Pancreas (tissue), 10 donors: Measurements from ENCODE around the gene PCYOX1L. TPM values are rescaled to one million over a fixed set of nuclear protein-coding genes. Genes with fewer than 3 reads are reported as not detected.

ENCODE experiments used
- ATAC-seq, 4 donors: fragments of 200-7000 bp; cut with Tn5 transposase; one replicate each; pipeline versions ENCODE4 v1.8.0 to v1.9.1; 2020; ENCODE audit warnings: mild to moderate bottlenecking in 4 of 4, moderate library complexity in 4 of 4
- DNase-seq, 6 donors: peaks; one replicate each; pipeline ENCODE4 v3.0.0-alpha.2; 2020
- FAIRE-seq: peaks from 2 replicates; lab custom pipeline; 2012; peaks lifted over from hg19 to GRCh38; lab: Jason Lieb, UNC
- H3K27ac ChIP-seq, 4 donors: fragments of 200-600 bp; sonication (generic); 1 replicate in 3 of 4; 2 replicates in 1 of 4; pipeline versions ENCODE4 v1.5.0 to v1.8.0; 2020
- H3K27me3 ChIP-seq, 4 donors: fragments of 200-600 bp; one replicate each; pipeline ENCODE4 v1.8.0; 2021
- H3K36me3 ChIP-seq, 3 donors: fragments of 200-600 bp; sonication (generic) in 1 of 3; one replicate each; pipeline versions ENCODE4 v1.5.0 to v1.8.0; 2020 to 2021
- H3K4me1 ChIP-seq, 3 donors: fragments of 200-600 bp; one replicate each; pipeline ENCODE4 v1.8.0; 2021
- H3K4me3 ChIP-seq, 4 donors: fragments of 200-600 bp; sonication (generic) in 2 of 4; one replicate each; pipeline versions ENCODE4 v1.5.0 to v1.8.0; 2020 to 2021
- H3K9me3 ChIP-seq, 4 donors: fragments of 200-600 bp; one replicate each; pipeline ENCODE4 v1.8.0; 2021
- CTCF ChIP-seq, 4 donors: fragments of 200-600 bp; sonication (generic) in 3 of 4; IDR thresholded peaks; one replicate each; pipeline versions ENCODE4 v1.5.0 to v1.8.0; 2021; ENCODE audit warnings: antibody characterized with exemption in 4 of 4
- WGBS, 2 donors: extraction: QIAGEN DNeasy Blood & Tissue Kit; methylation state at CpG; one replicate each; pipeline ENCODE4 v1.1.7; 2013; 5-methylcytosine and 5-hydroxymethylcytosine counted together
- intact Hi-C, 3 donors: fragments of 100-400 bp; cut with DNase I; formaldehyde crosslinking; loops; one replicate each; pipeline versions ENCODE4 v1.11.1 to v1.14.2; 2022
- polyA plus RNA-seq, 2 donors: library from polyadenylated mRNA; stranded (reverse); fragments of 200-250 nt; gene quantifications; one replicate each; pipeline ENCODE4 v1.2.3, GENCODE V29; 2013
- total RNA-seq, 6 donors: library from RNA; stranded (reverse); fragmentation: NEBNext Ultra II Directional in 4 of 6; extraction: Animal tissue kit (Norgen Biotek cat#: 25700) in 4 of 6; gene quantifications; one replicate each; pipeline versions ENCODE4 v1.2.1 to v1.2.4, GENCODE V29; 2021 to 2023
- donor health status: healthy with polysubstance abuse.
- donor health status: DM: no; HTN: no; CAD: no; lungs with moderate emphysema.
- donor health status: DM: no; HTN: no; CAD: no.
- donor health status: control.
- donor health status: control.
- donor health status: Bipolar disorder and iron deficiency.
- donor health status: DM: yes; HTN: yes; CAD: no.
- donor health status: DM: no; HTN: no; CAD: no.
- donor health status: DM: no; HTN: no; CAD: no.
- donor health status: DM: yes; HTN: yes; CAD: no.

Gene PCYOX1L
- total and polyA plus RNA-seq, 8 donors: 2.1 to 11.5 (median 3.8) TPM

- 69 to 77% methylated on average over 16 of the region's 16 CpGs for WGBS, 2 donors
- intact Hi-C loops: loop anchor here in 2 of 3 donors (5.0 kb wide), 2 partner anchors 47 to 182 kb away; no protein-coding TSS in a partner anchor
- Histone ChIP-seq H3K4me3 (no peak overlapping the region), H3K4me1 (no peaks in the 10 kb centered on the region), H3K9me3 (no peaks in the 10 kb centered on the region), H3K27ac (no peak overlapping the region), H3K27me3 (no peaks in the 10 kb centered on the region), H3K36me3 (no peaks in the 10 kb centered on the region)
- DNase-seq (no peak), FAIRE-seq (no peak), ATAC-seq (no peak)
- TF ChIP-seq CTCF (IDR thresholded peaks at IDR 0.05): no peak
Measured at GRCh38 chr5:149380466-149381121, 22.7 kb downstream of the PCYOX1L start.

GRCh38 chr5:149381261-149381985 is 23.6 kb downstream of the PCYOX1L start:
- no peaks in the 10 kb centered on the region for H3K36me3 ChIP-seq
- FAIRE-seq (no peak), DNase-seq (no peak), ATAC-seq (peak in 2 of 4 donors; percentile 15 to 18)
- H3K4me1 ChIP-seq: no peaks in the 10 kb centered on the region
- intact Hi-C loops: loop anchor here in 2 of 3 donors (5.0 kb wide), 2 partner anchors 46 to 181 kb away; no protein-coding TSS in a partner anchor
- H3K27me3 ChIP-seq: no peaks in the 10 kb centered on the region
- no peak for TF ChIP-seq CTCF (IDR thresholded peaks at IDR 0.05)
- no peak overlapping the region for H3K4me3 ChIP-seq
- H3K27ac ChIP-seq: no peak overlapping the region
- 54 to 56% methylated on average over 8 of the region's 8 CpGs for WGBS, 2 donors
- no peaks in the 10 kb centered on the region for H3K9me3 ChIP-seq

DNA sequence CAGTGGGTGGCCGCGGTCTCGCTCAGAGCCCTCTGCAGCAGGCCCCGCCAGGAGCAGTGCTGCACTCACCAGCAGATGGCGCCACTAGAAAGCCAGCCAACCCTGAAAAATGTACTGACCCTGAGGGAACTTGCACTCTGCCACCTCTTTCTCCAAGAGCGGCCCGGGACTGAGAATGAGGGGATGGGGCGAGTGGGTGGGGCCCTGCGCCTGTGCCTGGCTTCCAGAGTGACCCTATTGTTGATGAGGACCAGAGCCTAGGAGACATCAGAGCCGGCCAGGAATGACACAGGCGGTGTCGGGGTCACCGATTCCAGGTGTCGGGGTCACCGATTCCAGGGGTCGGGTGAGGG is 24.1 kb downstream of the PCYOX1L start:
- TF ChIP-seq CTCF (IDR thresholded peaks at IDR 0.05): peak; percentile 82 to 90 (median 87)
- DNase-seq (peak; percentile 46 to 89 (median 74)), ATAC-seq (peak; percentile 81 to 94 (median 91)), FAIRE-seq (no peak)
- Histone ChIP-seq H3K27ac (no peak overlapping the region), H3K4me3 (no peak overlapping the region), H3K4me1 (no peaks in the 10 kb centered on the region), H3K27me3 (no peaks in the 10 kb centered on the region), H3K36me3 (no peaks in the 10 kb centered on the region), H3K9me3 (no peaks in the 10 kb centered on the region)
- WGBS, 2 donors: 33 to 36% methylated on average over 16 of the region's 16 CpGs
- intact Hi-C loops: loop anchor here in 2 of 3 donors (5.0 kb wide), 2 partner anchors 45 to 180 kb away; no protein-coding TSS in a partner anchor

DNA sequence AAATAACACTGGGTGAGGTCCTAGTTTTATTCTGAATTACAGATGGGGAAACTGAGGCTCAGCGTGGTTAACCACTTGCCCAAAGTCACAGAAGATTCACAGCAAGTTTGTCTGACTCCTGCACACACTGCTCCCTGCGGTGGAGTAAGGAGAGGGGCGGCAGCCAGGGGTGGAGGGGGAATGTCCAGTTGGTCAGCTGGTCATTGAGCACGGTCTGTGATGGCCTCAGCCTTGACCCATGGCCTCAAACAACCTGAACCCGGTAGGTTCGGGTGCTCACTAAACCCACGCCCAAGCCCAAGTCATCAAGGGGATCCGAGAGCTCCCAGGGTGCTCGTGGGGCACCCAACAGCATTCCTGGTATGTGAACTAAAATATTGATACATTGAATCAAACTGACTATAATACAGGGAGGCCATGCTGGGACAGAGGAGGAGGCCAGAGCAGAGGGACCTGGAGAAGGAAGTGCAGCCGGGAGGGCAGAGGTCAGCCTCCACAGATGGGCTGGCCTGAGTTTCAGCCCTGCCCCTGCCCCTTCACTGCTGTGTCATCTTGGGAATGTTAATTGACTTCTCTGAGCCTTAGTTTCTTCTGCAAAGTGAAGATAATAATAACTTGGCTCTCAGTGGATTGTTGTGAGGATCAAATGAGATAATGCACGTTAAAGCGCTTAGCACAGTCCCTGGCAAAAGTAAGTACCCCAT is 24.8 kb downstream of the PCYOX1L start:
- no peaks in the 10 kb centered on the region for H3K36me3 ChIP-seq
- H3K9me3 ChIP-seq: no peaks in the 10 kb centered on the region
- no peak overlapping the region for H3K27ac ChIP-seq
- FAIRE-seq (no peak), DNase-seq (no peak), ATAC-seq (no peak)
- intact Hi-C loops: loop anchor here in 2 of 3 donors (5.0 kb wide), 2 partner anchors 45 to 180 kb away; no protein-coding TSS in a partner anchor
- TF ChIP-seq CTCF (IDR thresholded peaks at IDR 0.05): no peak
- H3K4me1 ChIP-seq: no peaks in the 10 kb centered on the region
- no peaks in the 10 kb centered on the region for H3K27me3 ChIP-seq
- WGBS, 2 donors: 75 to 81% methylated on average over 12 of the region's 12 CpGs
- no peak overlapping the region for H3K4me3 ChIP-seq
